ENCODE results near the gene ABCF2.
A peak's percentile ranks its signal among the peaks of the same experiment; 100 is the strongest.

The ABCF2 gene

GRCh38 chr7:151240942-151241754 lies 14.1 kb upstream of the ABCF2 start:
- no peak for DNase-seq

- DNase-seq = no peak
These were observed 13.5 kb upstream of the ABCF2 start for GRCh38 chr7:151240536-151240935.

- no peak for DNase-seq
These were observed 12.9 kb upstream of the ABCF2 start for GRCh38 chr7:151239837-151240459.

GRCh38 chr7:151238924-151239836 lies 12.2 kb upstream of the ABCF2 start:
- DNase-seq = no peak

GRCh38 chr7:151238190-151238810 lies 11.3 kb upstream of the ABCF2 start:
- no peak for DNase-seq

GRCh38 chr7:151237244-151238189 lies 10.5 kb upstream of the ABCF2 start:
- no peak for DNase-seq

GRCh38 chr7:151236406-151236805 lies 9.4 kb upstream of the ABCF2 start:
- no peak for DNase-seq

GRCh38 chr7:151235091-151235787 lies 8.2 kb upstream of the ABCF2 start:
- DNase-seq = no peak

- no peak for DNase-seq
These were observed 6.8 kb upstream of the ABCF2 start for GRCh38 chr7:151233804-151234203.

- DNase-seq = peak; percentile 71
These were observed 6.1 kb upstream of the ABCF2 start for GRCh38 chr7:151232917-151233701.

- peak; percentile 86 for DNase-seq
These were observed 5.3 kb upstream of the ABCF2 start, which contains the start of gene CHPF2 for GRCh38 chr7:151232091-151232916. CHPF2 (plus strand) TSS chr7:151232483; CDS start chr7:151234012, 1,529 bp downstream.

- DNase-seq = no peak
These were observed 4.1 kb upstream of the ABCF2 start for GRCh38 chr7:151231080-151231479.

GRCh38 chr7:151229249-151229648 lies 2.2 kb upstream of the ABCF2 start:
- DNase-seq = no peak

GRCh38 chr7:151228024-151228866 lies 1.2 kb upstream of the ABCF2 start:
- no peak for DNase-seq

GRCh38 chr7:151226560-151226874 lies 488 bp downstream of the ABCF2 start:
- no peak for DNase-seq

- no peak for DNase-seq
These were observed 976 bp downstream of the ABCF2 start for GRCh38 chr7:151225948-151226510.

- no peak for DNase-seq
These were observed 3.3 kb downstream of the ABCF2 start for GRCh38 chr7:151223728-151224127.

- DNase-seq = no peak
These were observed 8.8 kb downstream of the ABCF2 start for GRCh38 chr7:151218170-151218569.

All from fibroblast of skin of scalp (primary cell).